Activated T-helper 2 cell treated with anti-CD3 and anti-CD28 coated beads, Interferon-gamma antibody, Interleukin-2, Interleukin-4, amounts not matched to agents 10 μg/mL and 5 μg/mL and 100 μg/mL, durations not matched to agents 14 hours and 24 hours and 36 hours (primary cell): ENCODE data around the gene GORASP1. TPM values are rescaled to one million over a fixed set of nuclear protein-coding genes. Genes with fewer than 3 reads are reported as not detected.

Source experiments
- DNase-seq: peaks from one replicate; pipeline ENCODE4 v3.0.0; 2021; ENCODE audit warnings: low spot score
- H3K27ac Mint-ChIP-seq: one replicate; pipeline ENCODE4 v1.8.0; 2021; ENCODE audit warnings: mixed read lengths
- H3K27me3 Mint-ChIP-seq: one replicate; pipeline ENCODE4 v1.8.0; 2021; ENCODE audit warnings: low read depth, mixed read lengths
- H3K36me3 Mint-ChIP-seq: one replicate; pipeline ENCODE4 v1.8.0; 2021; ENCODE audit warnings: low read depth, mixed read lengths
- H3K4me1 Mint-ChIP-seq: one replicate; pipeline ENCODE4 v1.8.0; 2021; ENCODE audit warnings: low read depth, mixed read lengths
- H3K4me3 Mint-ChIP-seq: one replicate; pipeline ENCODE4 v1.8.0; 2021; ENCODE audit warnings: low read depth, mild to moderate bottlenecking, moderate library complexity, mixed read lengths
- H3K9me3 Mint-ChIP-seq: one replicate; pipeline ENCODE4 v1.8.0; 2021; ENCODE audit warnings: mixed read lengths
- intact Hi-C: fragments of 100-400 bp; cut with micrococcal nuclease; formaldehyde crosslinking; loops from one replicate; pipeline ENCODE4 v1.15.1; 2023
- total RNA-seq: library from RNA; stranded (reverse); gene quantifications from 2 replicates; pipeline ENCODE4 v1.2.3, GENCODE V29; 2022

GORASP1 gene
- total RNA-seq, 1 donor from 2014 or later, result 31.8 TPM

GRCh38 chr3:39102504-39103323 is 4.7 kb downstream of the GORASP1 start:
- intact Hi-C loops, result no loop called here
- H3K4me3 Mint-ChIP-seq, result no peak overlapping the region
- peaks cover 3% of the 10 kb centered on the region for H3K27me3 Mint-ChIP-seq
- no peaks in the 10 kb centered on the region for H3K9me3 Mint-ChIP-seq
- no peak overlapping the region for H3K27ac Mint-ChIP-seq
- H3K36me3 Mint-ChIP-seq, result peaks cover 7% of the 10 kb centered on the region
- H3K4me1 Mint-ChIP-seq, result peaks cover 20% of the 10 kb centered on the region
- DNase-seq, result no peak

DNA sequence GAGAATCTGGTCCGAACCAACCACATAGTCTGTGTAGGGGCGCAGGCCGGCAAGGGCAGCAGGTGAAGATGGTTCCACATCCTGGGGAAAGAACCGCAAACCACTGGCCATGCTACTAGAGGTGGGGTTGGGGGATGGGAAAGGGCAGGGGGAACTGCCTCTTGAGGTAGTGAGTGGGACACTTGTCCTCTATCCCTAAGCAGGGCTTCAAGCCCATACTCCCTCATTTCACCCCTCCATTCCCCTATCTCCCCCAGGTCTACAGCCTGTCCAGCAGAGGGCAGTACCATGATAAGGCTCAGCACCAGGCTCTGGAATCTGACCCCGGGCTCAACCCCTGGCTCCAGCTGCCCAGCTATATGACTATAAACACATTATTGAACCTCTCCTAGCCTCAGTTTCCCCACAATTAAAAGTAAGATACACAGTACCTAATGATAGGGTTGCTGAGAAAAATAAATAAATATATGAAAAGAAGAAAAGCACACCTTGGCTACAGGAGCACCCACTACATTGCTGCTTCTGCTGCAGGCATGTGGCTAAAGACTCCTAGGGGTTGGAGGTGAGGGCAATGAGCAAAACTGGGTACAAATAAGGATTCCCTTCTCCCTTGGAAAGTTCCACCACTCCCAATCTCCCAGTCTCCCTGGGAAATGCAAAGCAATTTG is 6.3 kb downstream of the GORASP1 start:
- intact Hi-C loops, result no loop called here
- Mint-ChIP-seq H3K4me1 (peaks cover 14% of the 10 kb centered on the region), H3K4me3 (no peak overlapping the region), H3K36me3 (peaks cover 11% of the 10 kb centered on the region), H3K9me3 (no peaks in the 10 kb centered on the region), H3K27me3 (peaks cover 3% of the 10 kb centered on the region), H3K27ac (no peak overlapping the region)
- no peak for DNase-seq

- Mint-ChIP-seq H3K27me3 (no peaks in the 10 kb centered on the region), H3K4me3 (no peak overlapping the region), H3K9me3 (no peaks in the 10 kb centered on the region), H3K4me1 (peaks cover 8% of the 10 kb centered on the region), H3K36me3 (peaks cover 9% of the 10 kb centered on the region), H3K27ac (no peak overlapping the region)
- no peak for DNase-seq
- intact Hi-C loops, result no loop called here
Observed at GRCh38 chr3:39100500-39100886, 6.9 kb downstream of the GORASP1 start.

GRCh38 chr3:39099738-39100499 is 7.5 kb downstream of the GORASP1 start:
- Mint-ChIP-seq H3K9me3 (no peaks in the 10 kb centered on the region), H3K4me3 (no peak overlapping the region), H3K27me3 (no peaks in the 10 kb centered on the region), H3K4me1 (peaks cover 3% of the 10 kb centered on the region), H3K27ac (no peak overlapping the region), H3K36me3 (peaks cover 15% of the 10 kb centered on the region)
- intact Hi-C loops, result no loop called here
- no peak for DNase-seq

GRCh38 chr3:39099242-39099641 is 8.2 kb downstream of the GORASP1 start:
- H3K27me3 Mint-ChIP-seq, result no peaks in the 10 kb centered on the region
- DNase-seq, result no peak
- H3K36me3 Mint-ChIP-seq, result peaks cover 20% of the 10 kb centered on the region
- no peak overlapping the region for H3K27ac Mint-ChIP-seq
- no peaks in the 10 kb centered on the region for H3K9me3 Mint-ChIP-seq
- no peak overlapping the region for H3K4me3 Mint-ChIP-seq
- intact Hi-C loops, result no loop called here
- peaks cover 3% of the 10 kb centered on the region for H3K4me1 Mint-ChIP-seq

- no peaks in the 10 kb centered on the region for H3K9me3 Mint-ChIP-seq
- H3K27ac Mint-ChIP-seq, result no peak overlapping the region
- DNase-seq, result no peak
- H3K36me3 Mint-ChIP-seq, result peaks cover 26% of the 10 kb centered on the region
- peaks cover 3% of the 10 kb centered on the region for H3K4me1 Mint-ChIP-seq
- H3K27me3 Mint-ChIP-seq, result no peaks in the 10 kb centered on the region
- intact Hi-C loops, result no loop called here
- no peak overlapping the region for H3K4me3 Mint-ChIP-seq
Observed at GRCh38 chr3:39098473-39099000, 8.9 kb downstream of the GORASP1 start.

- Mint-ChIP-seq H3K4me1 (peaks cover 3% of the 10 kb centered on the region), H3K4me3 (no peak overlapping the region), H3K27me3 (no peaks in the 10 kb centered on the region), H3K36me3 (peaks cover 26% of the 10 kb centered on the region), H3K27ac (no peak overlapping the region), H3K9me3 (no peaks in the 10 kb centered on the region)
- intact Hi-C loops, result no loop called here
- no peak for DNase-seq
Observed at GRCh38 chr3:39097716-39098472, 9.5 kb downstream of the GORASP1 start.

GRCh38 chr3:39096775-39097174 is 10.7 kb downstream of the GORASP1 start:
- peaks cover 3% of the 10 kb centered on the region for H3K4me1 Mint-ChIP-seq
- H3K27me3 Mint-ChIP-seq, result no peaks in the 10 kb centered on the region
- H3K9me3 Mint-ChIP-seq, result no peaks in the 10 kb centered on the region
- DNase-seq, result no peak
- no peak overlapping the region for H3K4me3 Mint-ChIP-seq
- no peak overlapping the region for H3K27ac Mint-ChIP-seq
- intact Hi-C loops, result no loop called here
- H3K36me3 Mint-ChIP-seq, result peaks cover 33% of the 10 kb centered on the region

GRCh38 chr3:39095778-39096177 is 11.6 kb downstream of the GORASP1 start:
- peaks cover 41% of the 10 kb centered on the region for H3K36me3 Mint-ChIP-seq
- intact Hi-C loops, result no loop called here
- DNase-seq, result no peak
- no peaks in the 10 kb centered on the region for H3K27me3 Mint-ChIP-seq
- no peak overlapping the region for H3K4me3 Mint-ChIP-seq
- no peaks in the 10 kb centered on the region for H3K9me3 Mint-ChIP-seq
- H3K27ac Mint-ChIP-seq, result no peak overlapping the region
- H3K4me1 Mint-ChIP-seq, result no peaks in the 10 kb centered on the region

DNA sequence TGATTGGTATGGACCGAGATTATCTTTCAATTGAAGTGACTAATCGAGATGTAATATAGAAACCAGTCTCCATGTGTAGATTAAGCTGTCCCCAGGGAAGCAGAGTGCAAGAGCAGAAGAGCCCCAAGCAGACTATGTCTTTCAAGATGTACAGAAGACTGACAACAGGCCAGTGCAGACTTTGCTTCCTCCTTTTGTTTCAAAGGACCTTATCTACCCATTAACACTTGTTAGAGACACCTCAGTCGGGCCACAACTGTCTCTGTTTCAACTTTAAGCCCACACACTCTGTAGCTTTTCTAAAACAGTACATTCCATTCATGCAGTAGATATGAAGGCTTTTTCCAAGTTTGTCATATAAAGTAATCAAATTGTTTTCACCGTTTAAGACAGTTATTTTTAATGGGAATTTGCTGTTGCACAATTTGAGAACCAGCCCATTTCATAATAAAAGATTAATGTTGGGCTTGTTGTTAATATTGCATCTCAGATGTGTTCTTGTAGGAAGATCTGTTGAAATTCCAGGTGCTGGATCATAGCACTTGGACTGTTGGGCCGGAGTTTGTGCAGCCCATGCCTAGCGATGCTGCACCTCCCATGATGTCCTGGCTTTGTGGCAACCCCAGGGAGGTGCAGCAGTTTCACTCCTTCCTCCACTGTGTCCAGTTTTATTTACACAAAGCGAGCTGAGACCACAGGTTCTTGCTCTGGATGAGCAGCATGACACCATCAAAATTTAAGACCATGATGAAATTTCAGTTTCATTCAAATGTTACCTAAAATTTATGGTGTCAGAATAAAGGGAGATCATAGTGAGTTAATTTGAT is 12.4 kb downstream of the GORASP1 start:
- no peaks in the 10 kb centered on the region for H3K9me3 Mint-ChIP-seq
- peaks cover 48% of the 10 kb centered on the region for H3K36me3 Mint-ChIP-seq

GRCh38 chr3:39090922-39091321 is 16.5 kb downstream of the GORASP1 start:
- H3K36me3 Mint-ChIP-seq, result peaks cover 61% of the 10 kb centered on the region
- H3K4me1 Mint-ChIP-seq, result no peaks in the 10 kb centered on the region
- no peaks in the 10 kb centered on the region for H3K9me3 Mint-ChIP-seq
- DNase-seq, result no peak
- H3K27ac Mint-ChIP-seq, result no peak overlapping the region
- H3K4me3 Mint-ChIP-seq, result no peak overlapping the region
- no peaks in the 10 kb centered on the region for H3K27me3 Mint-ChIP-seq
- intact Hi-C loops, result no loop called here

More for the DNA sequence above, 12.4 kb downstream of the GORASP1 start:
- DNase-seq, result no peak
- Mint-ChIP-seq H3K27me3 (no peaks in the 10 kb centered on the region), H3K27ac (peak overlapping the region; percentile 28), H3K4me3 (no peak overlapping the region), H3K4me1 (no peaks in the 10 kb centered on the region)
- intact Hi-C loops, result no loop called here
